Thoracic aorta (tissue), 2 donors: ENCODE results near the gene GANAB. TPM values are rescaled to one million over a fixed set of nuclear protein-coding genes. Genes with fewer than 3 reads are reported as not detected.
A peak's percentile ranks its signal among the peaks of the same experiment; 100 is the strongest.

Source experiments
- ATAC-seq: fragments of 150-250 bp; one replicate; pipeline ENCODE4 v1.8.0; 2017; ENCODE audit warnings: low read depth; ENCODE audit not compliant: insufficient number of reproducible peaks, low FRiP score
- DNase-seq: peaks from one replicate; pipeline ENCODE4 v3.0.0-alpha.2; 2020; ENCODE audit warnings: low spot score
- H3K27ac ChIP-seq, 2 donors: fragments of 200-600 bp; sonication (generic); 1 replicate in 1 of 2; 2 replicates in 1 of 2; pipeline ENCODE4 v1.5.1; 2016; ENCODE audit warnings: mild to moderate bottlenecking in 2 of 2, moderate library complexity in 2 of 2
- H3K27me3 ChIP-seq: fragments of 200-600 bp; sonication (generic); replicated peaks from 2 replicates; pipeline ENCODE4 v1.6.0; 2016; ENCODE audit warnings: mild to moderate bottlenecking; ENCODE audit not compliant: insufficient read depth
- H3K36me3 ChIP-seq: fragments of 200-600 bp; sonication (generic); one replicate; pipeline ENCODE4 v1.5.1; 2016
- H3K4me1 ChIP-seq, 2 donors: fragments of 200-600 bp; sonication (generic); 1 replicate in 1 of 2; 2 replicates in 1 of 2; pipeline versions ENCODE4 v1.5.1 to v1.6.0; 2016; ENCODE audit warnings: low read depth in 2 of 2, mild to moderate bottlenecking in 1 of 2; ENCODE audit not compliant: control insufficient read depth in 1 of 2
- H3K4me3 ChIP-seq: fragments of 200-600 bp; sonication (generic); 2 replicates; pipeline ENCODE4 v1.5.1; 2016; ENCODE audit warnings: mild to moderate bottlenecking
- H3K9me3 ChIP-seq: fragments of 200-600 bp; sonication (generic); 2 replicates; pipeline ENCODE4 v1.5.1; 2016
- CTCF ChIP-seq: fragments of 200-600 bp; sonication (generic); IDR thresholded peaks from one replicate; pipeline ENCODE4 v1.5.1; 2019; ENCODE audit warnings: antibody characterized with exemption
- total RNA-seq, 2 donors: library from RNA; depleted of rRNA; stranded (reverse); fragments of >200 nt; gene quantifications; one replicate each; pipeline versions ENCODE4 v1.1.0 to v1.2.3, GENCODE V29; 2016

GANAB gene
- total RNA-seq, 2 donors from 2014 or later: 120 to 159 TPM

- H3K4me1 ChIP-seq: peaks cover 12 to 36% of the 10 kb centered on the region in 2 donors
- no peaks in the 10 kb centered on the region for H3K9me3 ChIP-seq
- no peak overlapping the region for H3K27ac ChIP-seq
- ATAC-seq (no peak), DNase-seq (no peak)
- H3K4me3 ChIP-seq: no peak overlapping the region
- TF ChIP-seq CTCF: no peak
- H3K27me3 ChIP-seq: no peaks in the 10 kb centered on the region
- H3K36me3 ChIP-seq: peaks cover 18% of the 10 kb centered on the region
Observed at GRCh38 chr11:62647609-62648005, 1.2 kb upstream of the GANAB start.

GRCh38 chr11:62646825-62647608, 604 bp upstream of the GANAB start:
- peaks cover 8 to 30% of the 10 kb centered on the region in 2 donors for H3K4me1 ChIP-seq
- peak overlapping the region; percentile 94 for H3K4me3 ChIP-seq
- ATAC-seq (no peak), DNase-seq (no peak)
- no peaks in the 10 kb centered on the region for H3K27me3 ChIP-seq
- peak overlapping the region; percentile 34 to 52 for H3K27ac ChIP-seq
- H3K36me3 ChIP-seq: peaks cover 21% of the 10 kb centered on the region
- no peak for TF ChIP-seq CTCF
- no peaks in the 10 kb centered on the region for H3K9me3 ChIP-seq

GRCh38 chr11:62645671-62645945, 805 bp downstream of the GANAB start:
- Histone ChIP-seq H3K4me1 (peaks cover 3 to 23% of the 10 kb centered on the region in 2 donors), H3K27ac (peak overlapping the region; percentile 91 to 94), H3K36me3 (peaks cover 21% of the 10 kb centered on the region)

GRCh38 chr11:62644220-62644619, 2.2 kb downstream of the GANAB start:
- Histone ChIP-seq H3K36me3 (peaks cover 18% of the 10 kb centered on the region), H3K27me3 (no peaks in the 10 kb centered on the region), H3K27ac (no peak overlapping the region), H3K9me3 (no peaks in the 10 kb centered on the region), H3K4me3 (no peak overlapping the region), H3K4me1 (peaks cover 3 to 23% of the 10 kb centered on the region in 2 donors)
- no peak for TF ChIP-seq CTCF
- no peak for ATAC-seq
- no peak for DNase-seq

More at GRCh38 chr11:62645671-62645945, 805 bp downstream of the GANAB start:
- Histone ChIP-seq H3K4me3 (peak overlapping the region; percentile 94), H3K27me3 (no peaks in the 10 kb centered on the region), H3K9me3 (no peaks in the 10 kb centered on the region)
- no peak for TF ChIP-seq CTCF
- DNase-seq: no peak
- ATAC-seq: no peak

- no peak for DNase-seq
Observed at GRCh38 chr11:62632492-62632891, 13.9 kb downstream of the GANAB start.

More at GRCh38 chr11:62632492-62632891, 13.9 kb downstream of the GANAB start:
- Histone ChIP-seq H3K36me3 (peaks cover 84% of the 10 kb centered on the region), H3K4me3 (no peak overlapping the region), H3K9me3 (no peaks in the 10 kb centered on the region), H3K27ac (no peak overlapping the region), H3K27me3 (no peaks in the 10 kb centered on the region), H3K4me1 (no peaks in the 10 kb centered on the region)
- TF ChIP-seq CTCF: no peak
- ATAC-seq: no peak
